HG03354 (cell line): ENCODE measurements around the gene SLC27A1.
A peak's percentile ranks its signal among the peaks of the same experiment; 100 is the strongest.
"Not testable (repeated sequence)": the region's sequence is repeated elsewhere in the genome, so short reads cannot be mapped to it uniquely, and the experiment has no call there.

Experiments used
- ATAC-seq: cut with Tn5 transposase; IDR thresholded peaks from one replicate; pipeline ENCODE4 v1.9.1; 2021; ENCODE audit warnings: mild to moderate bottlenecking; ENCODE audit not compliant: unreplicated experiment, poor library complexity, severe bottlenecking

SLC27A1 gene

GRCh38 chr19:17455308-17456123 is 14.8 kb upstream of the SLC27A1 start:
- no peak for ATAC-seq

GRCh38 chr19:17456127-17456526 is 14.2 kb upstream of the SLC27A1 start:
- no peak for ATAC-seq

- no peak for ATAC-seq
These were observed 12.7 kb upstream of the SLC27A1 start for GRCh38 chr19:17457616-17458015.

GRCh38 chr19:17458970-17459369 is 11.4 kb upstream of the SLC27A1 start:
- ATAC-seq: no peak

- no peak for ATAC-seq
These were observed 9.7 kb upstream of the SLC27A1 start, which contains the start of gene NXNL1 for GRCh38 chr19:17460372-17461230. Gene NXNL1 (minus strand): TSS chr19:17460926. CDS start chr19:17460869, 57 bp downstream.

- no peak for ATAC-seq
These were observed 3.9 kb upstream of the SLC27A1 start for GRCh38 chr19:17466487-17466850.

- no peak for ATAC-seq
These were observed 2.6 kb upstream of the SLC27A1 start for GRCh38 chr19:17467471-17468301.

- ATAC-seq: no peak
These were observed 1.8 kb upstream of the SLC27A1 start for GRCh38 chr19:17468302-17469091.

- no peak for ATAC-seq
These were observed 1.2 kb upstream of the SLC27A1 start for GRCh38 chr19:17469092-17469480.

- peak; percentile 64 for ATAC-seq
These were observed 750 bp upstream of the SLC27A1 start for GRCh38 chr19:17469481-17470067.

GRCh38 chr19:17471410-17472125 is 1.2 kb downstream of the SLC27A1 start:
- ATAC-seq: no peak

- ATAC-seq: no peak
These were observed 2.7 kb downstream of the SLC27A1 start for GRCh38 chr19:17473041-17473440.

- ATAC-seq: not testable (repeated sequence)
These were observed 4.8 kb downstream of the SLC27A1 start for GRCh38 chr19:17475011-17475540.

GRCh38 chr19:17475541-17476115 is 5.3 kb downstream of the SLC27A1 start:
- ATAC-seq: no peak

- no peak for ATAC-seq
These were observed 9.0 kb downstream of the SLC27A1 start for GRCh38 chr19:17479325-17479791.

GRCh38 chr19:17481986-17482385 is 11.7 kb downstream of the SLC27A1 start:
- ATAC-seq: no peak

- no peak for ATAC-seq
These were observed 12.7 kb downstream of the SLC27A1 start for GRCh38 chr19:17482877-17483604.
